ENCODE measurements around the gene NXPH4.

NXPH4 gene

DNA sequence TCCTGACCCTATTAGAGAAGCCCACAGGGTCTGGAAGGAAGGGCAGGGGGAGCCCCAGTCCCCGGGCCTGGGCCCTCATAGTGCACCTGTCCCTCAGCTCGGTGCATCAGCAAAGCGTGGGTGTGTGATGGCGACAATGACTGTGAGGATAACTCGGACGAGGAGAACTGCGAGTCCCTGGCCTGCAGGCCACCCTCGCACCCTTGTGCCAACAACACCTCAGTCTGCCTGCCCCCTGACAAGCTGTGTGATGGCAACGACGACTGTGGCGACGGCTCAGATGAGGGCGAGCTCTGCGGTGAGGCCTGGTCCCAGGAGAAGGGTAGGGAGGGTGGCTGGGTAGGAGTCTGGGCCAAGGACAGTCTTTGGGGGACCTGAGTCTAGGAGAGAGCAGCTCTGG is 42.9 kb upstream of the NXPH4 start:
- H3K27ac ChIP-seq: no peak overlapping the region

DNA sequence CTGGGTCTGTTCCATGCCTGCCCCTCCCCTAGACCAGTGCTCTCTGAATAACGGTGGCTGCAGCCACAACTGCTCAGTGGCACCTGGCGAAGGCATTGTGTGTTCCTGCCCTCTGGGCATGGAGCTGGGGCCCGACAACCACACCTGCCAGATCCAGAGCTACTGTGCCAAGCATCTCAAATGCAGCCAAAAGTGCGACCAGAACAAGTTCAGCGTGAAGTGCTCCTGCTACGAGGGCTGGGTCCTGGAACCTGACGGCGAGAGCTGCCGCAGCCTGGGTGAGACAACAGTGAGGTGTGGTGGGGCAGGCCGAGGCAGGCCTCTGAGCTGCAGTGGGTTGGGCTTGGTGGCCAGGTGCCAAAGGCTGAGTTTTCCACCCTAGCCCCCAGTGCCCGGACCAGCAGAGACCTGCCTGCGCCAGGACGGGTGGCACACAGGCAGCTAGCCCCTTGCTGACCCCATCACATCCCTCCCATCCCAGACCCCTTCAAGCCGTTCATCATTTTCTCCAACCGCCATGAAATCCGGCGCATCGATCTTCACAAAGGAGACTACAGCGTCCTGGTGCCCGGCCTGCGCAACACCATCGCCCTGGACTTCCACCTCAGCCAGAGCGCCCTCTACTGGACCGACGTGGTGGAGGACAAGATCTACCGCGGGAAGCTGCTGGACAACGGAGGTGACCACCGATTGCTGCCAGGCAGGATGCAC is 41.0 kb upstream of the NXPH4 start:
- Histone ChIP-seq H3K4me2 (ENCODE audit: low read length) (no peak overlapping the region), H3K27me3 (ENCODE audit: control insufficient read depth, insufficient read depth, low read length) (no peaks in the 10 kb centered on the region), H3K27ac (no peak overlapping the region), H2AFZ (no peak overlapping the region), H3K9ac (no peak overlapping the region), H3K79me2 (no peaks in the 10 kb centered on the region), H3K4me1 (no peaks in the 10 kb centered on the region), H3K36me3 (ENCODE audit: control insufficient read depth, insufficient read depth, low read length) (no peaks in the 10 kb centered on the region), H3K9me3 (ENCODE audit: control insufficient read depth, low read length) (no peaks in the 10 kb centered on the region), H3K4me3 (ENCODE audit: low read depth, low read length) (no peak overlapping the region)
- TF ChIP-seq, protein P1, sequence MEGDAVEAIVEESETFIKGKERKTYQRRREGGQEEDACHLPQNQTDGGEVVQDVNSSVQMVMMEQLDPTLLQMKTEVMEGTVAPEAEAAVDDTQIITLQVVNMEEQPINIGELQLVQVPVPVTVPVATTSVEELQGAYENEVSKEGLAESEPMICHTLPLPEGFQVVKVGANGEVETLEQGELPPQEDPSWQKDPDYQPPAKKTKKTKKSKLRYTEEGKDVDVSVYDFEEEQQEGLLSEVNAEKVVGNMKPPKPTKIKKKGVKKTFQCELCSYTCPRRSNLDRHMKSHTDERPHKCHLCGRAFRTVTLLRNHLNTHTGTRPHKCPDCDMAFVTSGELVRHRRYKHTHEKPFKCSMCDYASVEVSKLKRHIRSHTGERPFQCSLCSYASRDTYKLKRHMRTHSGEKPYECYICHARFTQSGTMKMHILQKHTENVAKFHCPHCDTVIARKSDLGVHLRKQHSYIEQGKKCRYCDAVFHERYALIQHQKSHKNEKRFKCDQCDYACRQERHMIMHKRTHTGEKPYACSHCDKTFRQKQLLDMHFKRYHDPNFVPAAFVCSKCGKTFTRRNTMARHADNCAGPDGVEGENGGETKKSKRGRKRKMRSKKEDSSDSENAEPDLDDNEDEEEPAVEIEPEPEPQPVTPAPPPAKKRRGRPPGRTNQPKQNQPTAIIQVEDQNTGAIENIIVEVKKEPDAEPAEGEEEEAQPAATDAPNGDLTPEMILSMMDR (IDR thresholded peaks at IDR 0.05): no peak

More for the DNA sequence above, 42.9 kb upstream of the NXPH4 start:
- H3K79me2 ChIP-seq: no peaks in the 10 kb centered on the region
- no peaks in the 10 kb centered on the region for H3K4me1 ChIP-seq
- no peak overlapping the region for H3K4me3 ChIP-seq (ENCODE audit: low read depth, low read length)
- no peaks in the 10 kb centered on the region for H3K27me3 ChIP-seq (ENCODE audit: control insufficient read depth, insufficient read depth, low read length)
- no peak overlapping the region for H3K4me2 ChIP-seq (ENCODE audit: low read length)
- H2AFZ ChIP-seq: no peak overlapping the region
- H3K9ac ChIP-seq: no peak overlapping the region
- TF ChIP-seq, protein P1 (IDR thresholded peaks at IDR 0.05): no peak
- no peaks in the 10 kb centered on the region for H3K9me3 ChIP-seq (ENCODE audit: control insufficient read depth, low read length)
- H3K36me3 ChIP-seq (ENCODE audit: control insufficient read depth, insufficient read depth, low read length): no peaks in the 10 kb centered on the region

DNA sequence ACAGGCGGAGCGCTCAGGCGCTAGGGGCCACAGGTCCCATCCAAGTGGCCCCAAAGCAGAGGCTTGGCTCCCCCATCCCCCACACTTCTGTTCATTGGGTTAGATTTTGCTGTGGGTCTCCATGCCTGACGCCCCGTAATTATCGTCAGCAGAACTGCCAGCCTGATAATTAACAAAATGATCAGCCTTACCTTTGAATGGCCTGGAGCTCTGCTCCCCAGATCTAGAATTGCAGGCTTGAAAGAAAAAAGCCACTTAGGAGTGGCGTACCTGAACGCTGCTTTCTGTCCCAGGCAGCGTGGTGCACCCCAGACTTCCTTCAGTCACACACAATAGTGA is 40.5 kb upstream of the NXPH4 start:
- Histone ChIP-seq H3K4me3 (ENCODE audit: low read depth, low read length) (no peak overlapping the region), H3K79me2 (no peaks in the 10 kb centered on the region), H3K27ac (no peak overlapping the region), H3K4me1 (no peaks in the 10 kb centered on the region), H3K9ac (no peak overlapping the region), H3K4me2 (ENCODE audit: low read length) (no peak overlapping the region), H3K27me3 (ENCODE audit: control insufficient read depth, insufficient read depth, low read length) (no peaks in the 10 kb centered on the region), H2AFZ (no peak overlapping the region), H3K9me3 (ENCODE audit: control insufficient read depth, low read length) (no peaks in the 10 kb centered on the region), H3K36me3 (ENCODE audit: control insufficient read depth, insufficient read depth, low read length) (no peaks in the 10 kb centered on the region)
- TF ChIP-seq, protein P1 (IDR thresholded peaks at IDR 0.05): no peak

DNA sequence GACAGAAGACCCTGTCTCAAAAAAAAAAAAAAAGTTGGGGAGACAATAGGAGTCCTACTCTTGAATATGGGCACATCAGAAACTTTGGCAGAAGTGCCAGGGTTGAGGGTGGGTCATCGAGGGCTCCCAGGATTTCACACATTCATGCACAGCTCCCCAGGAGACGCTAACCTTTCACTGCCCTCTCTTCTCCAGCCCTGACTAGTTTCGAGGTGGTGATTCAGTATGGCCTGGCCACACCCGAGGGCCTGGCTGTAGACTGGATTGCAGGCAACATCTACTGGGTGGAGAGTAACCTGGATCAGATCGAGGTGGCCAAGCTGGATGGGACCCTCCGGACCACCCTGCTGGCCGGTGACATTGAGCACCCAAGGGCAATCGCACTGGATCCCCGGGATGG is 39.7 kb upstream of the NXPH4 start:
- H3K36me3 ChIP-seq (ENCODE audit: control insufficient read depth, insufficient read depth, low read length): no peaks in the 10 kb centered on the region
- H3K9ac ChIP-seq: no peak overlapping the region
- H3K27me3 ChIP-seq (ENCODE audit: control insufficient read depth, insufficient read depth, low read length): no peaks in the 10 kb centered on the region
- no peaks in the 10 kb centered on the region for H3K79me2 ChIP-seq
- no peaks in the 10 kb centered on the region for H3K4me1 ChIP-seq
- H3K4me2 ChIP-seq (ENCODE audit: low read length): no peak overlapping the region
- no peak overlapping the region for H3K27ac ChIP-seq
- H3K4me3 ChIP-seq (ENCODE audit: low read depth, low read length): no peak overlapping the region
- H3K9me3 ChIP-seq (ENCODE audit: control insufficient read depth, low read length): no peaks in the 10 kb centered on the region
- TF ChIP-seq, protein P1 (IDR thresholded peaks at IDR 0.05): no peak
- no peak overlapping the region for H2AFZ ChIP-seq

DNA sequence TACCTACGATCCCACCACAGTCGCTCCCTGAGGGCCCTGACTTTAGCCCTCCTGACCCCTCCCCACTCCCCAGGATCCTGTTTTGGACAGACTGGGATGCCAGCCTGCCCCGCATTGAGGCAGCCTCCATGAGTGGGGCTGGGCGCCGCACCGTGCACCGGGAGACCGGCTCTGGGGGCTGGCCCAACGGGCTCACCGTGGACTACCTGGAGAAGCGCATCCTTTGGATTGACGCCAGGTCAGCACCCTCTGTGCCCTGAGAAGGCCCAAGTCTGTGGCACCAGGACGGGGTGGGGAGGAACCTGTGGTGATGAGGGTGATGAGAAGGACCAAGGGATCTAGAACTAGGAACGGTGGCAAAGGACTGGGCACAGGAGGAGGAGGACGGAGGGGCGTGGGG is 39.2 kb upstream of the NXPH4 start:
- no peak overlapping the region for H3K4me2 ChIP-seq (ENCODE audit: low read length)
- no peak overlapping the region for H2AFZ ChIP-seq
- H3K4me3 ChIP-seq (ENCODE audit: low read depth, low read length): no peak overlapping the region
- H3K79me2 ChIP-seq: no peaks in the 10 kb centered on the region
- no peaks in the 10 kb centered on the region for H3K9me3 ChIP-seq (ENCODE audit: control insufficient read depth, low read length)
- H3K27ac ChIP-seq: no peak overlapping the region
- H3K36me3 ChIP-seq (ENCODE audit: control insufficient read depth, insufficient read depth, low read length): no peaks in the 10 kb centered on the region
- no peaks in the 10 kb centered on the region for H3K27me3 ChIP-seq (ENCODE audit: control insufficient read depth, insufficient read depth, low read length)
- H3K4me1 ChIP-seq: no peaks in the 10 kb centered on the region
- TF ChIP-seq, protein P1 (IDR thresholded peaks at IDR 0.05): no peak
- no peak overlapping the region for H3K9ac ChIP-seq

Measured in parathyroid adenoma (tissue), 2 donors.